ENCODE measurements around the gene PRSS12. TPM values are rescaled to one million over a fixed set of nuclear protein-coding genes. Genes with fewer than 3 reads are reported as not detected.
"Not testable (repeated sequence)": the region's sequence is repeated elsewhere in the genome, so short reads cannot be mapped to it uniquely, and the experiment has no call there.

Gene PRSS12
- total RNA-seq, 2 experiments from 2014 or later: not detected

DNA sequence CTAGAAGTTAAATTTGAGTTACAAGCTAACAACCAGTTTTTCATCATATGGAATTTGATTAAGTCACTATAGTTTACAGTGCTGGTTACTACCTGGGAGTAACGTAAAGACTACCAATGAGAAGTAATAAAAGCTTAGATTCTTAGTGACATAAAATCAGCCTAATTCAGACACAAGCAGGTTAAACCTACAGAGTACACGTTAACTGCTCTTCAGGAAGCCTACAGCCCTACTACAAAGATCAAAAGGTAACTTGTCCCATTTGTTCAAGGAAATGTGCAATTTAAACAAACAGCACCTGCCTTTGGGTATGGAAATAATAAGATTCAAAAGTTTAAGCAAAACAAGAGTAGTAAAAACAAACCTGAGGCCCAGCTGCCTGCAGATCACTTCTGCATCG, 21.5 kb downstream of the PRSS12 start:
- Mint-ChIP-seq H3K4me3 (no peak overlapping the region), H3K36me3 (ENCODE audit: low read depth) (no peaks in the 10 kb centered on the region), H3K4me1 (no peaks in the 10 kb centered on the region), H3K27ac (no peak overlapping the region), H3K27me3 (peaks cover 4% of the 10 kb centered on the region), H3K9me3 (no peaks in the 10 kb centered on the region)
- ChIA-PET CTCF (no interaction called here), POLR2A (interaction anchor here (0.5 kb wide), 1 partner anchor 13 kb away, joined by 5 read pairs; no protein-coding TSS in a partner anchor)
- DNase-seq: no peak

GRCh38 chr4:118329849-118330248, 23.0 kb downstream of the PRSS12 start:
- H3K27ac Mint-ChIP-seq: no peak overlapping the region
- ChIA-PET CTCF (no interaction called here), POLR2A (no interaction called here)
- no peaks in the 10 kb centered on the region for H3K9me3 Mint-ChIP-seq
- no peak overlapping the region for H3K4me3 Mint-ChIP-seq
- H3K4me1 Mint-ChIP-seq: no peaks in the 10 kb centered on the region
- DNase-seq: no peak
- H3K36me3 Mint-ChIP-seq (ENCODE audit: low read depth): no peaks in the 10 kb centered on the region
- H3K27me3 Mint-ChIP-seq: peaks cover 4% of the 10 kb centered on the region

- Mint-ChIP-seq H3K9me3 (no peaks in the 10 kb centered on the region), H3K27me3 (peaks cover 5% of the 10 kb centered on the region), H3K27ac (no peak overlapping the region), H3K4me3 (no peak overlapping the region), H3K4me1 (no peaks in the 10 kb centered on the region), H3K36me3 (ENCODE audit: low read depth) (no peaks in the 10 kb centered on the region)
- ChIA-PET POLR2A (no interaction called here), CTCF (interaction anchor here (0.9 kb wide), 1 partner anchor 19 kb away, joined by 3 read pairs; no protein-coding TSS in a partner anchor)
- DNase-seq: no peak
These were observed 25.1 kb downstream of the PRSS12 start for GRCh38 chr4:118327554-118328241.

DNA sequence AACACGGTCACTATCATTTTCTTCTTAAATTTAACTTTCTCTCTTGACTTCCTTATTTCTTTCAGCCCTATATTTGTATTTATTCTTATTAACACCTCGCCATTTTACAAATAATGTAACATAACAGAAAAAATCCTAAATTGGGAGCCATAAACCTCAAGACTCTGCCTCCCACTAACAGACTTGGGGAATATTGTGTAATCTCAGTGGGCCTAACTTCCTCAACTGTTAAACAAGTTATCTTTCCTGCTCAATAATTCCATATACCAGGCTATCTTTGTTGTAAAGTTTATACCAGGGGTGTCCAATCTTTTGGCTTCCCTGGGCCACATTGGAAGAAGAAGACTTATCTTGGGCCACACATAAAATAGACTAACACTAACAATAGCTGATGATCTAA, 26.2 kb downstream of the PRSS12 start:
- no peak for DNase-seq
- no peaks in the 10 kb centered on the region for H3K9me3 Mint-ChIP-seq
- peaks cover 5% of the 10 kb centered on the region for H3K27me3 Mint-ChIP-seq
- H3K36me3 Mint-ChIP-seq (ENCODE audit: low read depth): no peaks in the 10 kb centered on the region
- H3K4me1 Mint-ChIP-seq: no peaks in the 10 kb centered on the region
- no peak overlapping the region for H3K27ac Mint-ChIP-seq
- CTCF ChIA-PET: no interaction called here
- H3K4me3 Mint-ChIP-seq: no peak overlapping the region
- POLR2A ChIA-PET: no interaction called here

DNA sequence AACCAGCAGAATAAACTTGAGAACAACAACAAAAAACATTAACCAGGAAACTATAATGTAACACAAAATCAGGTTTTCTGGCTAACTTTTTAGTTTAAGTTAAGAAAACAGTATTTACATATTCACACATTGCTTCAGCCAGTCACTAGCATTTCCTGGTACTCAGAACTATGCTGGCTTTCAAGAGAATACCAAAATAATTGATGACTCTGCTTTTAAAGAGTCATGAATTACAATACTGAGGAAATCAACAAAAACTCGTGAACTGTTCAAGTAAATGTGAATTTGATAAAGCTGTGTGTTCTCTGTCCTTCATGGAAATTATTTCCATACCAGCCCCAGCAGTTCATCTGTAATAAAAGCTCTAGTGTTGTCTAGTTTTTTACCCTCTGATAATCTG, 27.4 kb downstream of the PRSS12 start:
- no peak for DNase-seq
- Mint-ChIP-seq H3K27ac (no peak overlapping the region), H3K27me3 (peaks cover 7% of the 10 kb centered on the region), H3K9me3 (no peaks in the 10 kb centered on the region), H3K36me3 (ENCODE audit: low read depth) (no peaks in the 10 kb centered on the region), H3K4me1 (no peaks in the 10 kb centered on the region), H3K4me3 (no peak overlapping the region)
- ChIA-PET CTCF (no interaction called here), POLR2A (no interaction called here)

DNA sequence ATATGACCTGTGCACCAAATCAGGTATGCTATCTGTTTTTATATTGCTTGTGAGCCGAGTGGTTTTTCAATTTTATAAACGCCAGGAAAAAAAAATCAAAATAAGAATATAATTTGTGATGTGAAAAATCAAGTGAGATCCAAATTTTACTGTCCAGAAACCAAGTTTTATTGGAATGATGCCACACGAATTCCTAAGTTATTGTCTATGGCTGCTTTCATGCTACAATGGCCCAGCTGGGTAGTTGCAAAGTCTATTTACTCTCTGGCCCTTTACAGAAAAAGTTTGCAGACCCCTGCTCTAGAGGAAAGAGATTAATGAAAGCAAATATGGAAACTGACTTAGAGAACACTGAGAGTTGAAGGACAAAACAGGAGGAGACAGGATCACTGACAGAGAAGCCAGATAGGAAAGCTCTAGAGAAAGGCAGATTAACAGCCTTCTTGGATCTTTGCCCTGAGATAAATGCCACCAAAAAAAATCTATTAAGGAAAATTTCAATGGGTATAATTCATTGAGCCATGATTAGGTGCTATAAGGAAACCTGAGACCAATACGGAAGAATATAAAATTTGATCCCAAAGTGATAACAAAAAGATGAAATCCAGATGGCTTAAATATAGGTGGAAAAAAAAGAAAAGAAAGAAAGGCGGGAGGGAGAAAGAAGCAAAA, 29.8 kb downstream of the PRSS12 start:
- DNase-seq: no peak
- H3K27ac Mint-ChIP-seq: no peak overlapping the region
- ChIA-PET CTCF (no interaction called here), POLR2A (no interaction called here)
- H3K4me1 Mint-ChIP-seq: no peaks in the 10 kb centered on the region
- H3K4me3 Mint-ChIP-seq: no peak overlapping the region
- peaks cover 6% of the 10 kb centered on the region for H3K27me3 Mint-ChIP-seq
- no peaks in the 10 kb centered on the region for H3K9me3 Mint-ChIP-seq
- no peaks in the 10 kb centered on the region for H3K36me3 Mint-ChIP-seq (ENCODE audit: low read depth)

GRCh38 chr4:118318931-118319330, 33.9 kb downstream of the PRSS12 start:
- H3K27ac Mint-ChIP-seq: no peak overlapping the region
- ChIA-PET CTCF (no interaction called here), POLR2A (no interaction called here)
- no peak for DNase-seq
- no peak overlapping the region for H3K4me3 Mint-ChIP-seq
- no peaks in the 10 kb centered on the region for H3K4me1 Mint-ChIP-seq
- H3K36me3 Mint-ChIP-seq (ENCODE audit: low read depth): no peaks in the 10 kb centered on the region
- peaks cover 4% of the 10 kb centered on the region for H3K27me3 Mint-ChIP-seq
- no peaks in the 10 kb centered on the region for H3K9me3 Mint-ChIP-seq

DNA sequence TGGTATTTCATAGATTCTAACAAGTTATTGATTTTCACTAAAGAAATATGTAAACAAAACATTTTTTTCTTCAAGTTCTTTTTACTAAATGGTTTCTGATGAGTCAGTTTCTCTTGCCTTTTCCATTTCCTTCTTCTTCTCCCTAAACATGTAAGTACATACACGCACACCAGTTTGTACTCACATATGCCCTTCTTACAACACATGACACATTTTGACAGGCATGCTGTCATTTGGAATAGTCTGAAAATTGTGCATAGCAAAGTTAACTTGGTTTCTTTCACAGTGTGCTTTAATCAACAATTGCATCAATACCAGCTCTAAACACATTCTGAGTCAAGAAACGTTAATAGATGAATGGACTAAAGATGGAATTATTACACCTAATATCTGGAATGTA, 35.1 kb downstream of the PRSS12 start:
- Mint-ChIP-seq H3K9me3 (no peaks in the 10 kb centered on the region), H3K4me3 (no peak overlapping the region), H3K4me1 (no peaks in the 10 kb centered on the region), H3K27me3 (peaks cover 6% of the 10 kb centered on the region), H3K27ac (no peak overlapping the region), H3K36me3 (ENCODE audit: low read depth) (no peaks in the 10 kb centered on the region)
- ChIA-PET CTCF (no interaction called here), POLR2A (no interaction called here)
- no peak for DNase-seq

DNA sequence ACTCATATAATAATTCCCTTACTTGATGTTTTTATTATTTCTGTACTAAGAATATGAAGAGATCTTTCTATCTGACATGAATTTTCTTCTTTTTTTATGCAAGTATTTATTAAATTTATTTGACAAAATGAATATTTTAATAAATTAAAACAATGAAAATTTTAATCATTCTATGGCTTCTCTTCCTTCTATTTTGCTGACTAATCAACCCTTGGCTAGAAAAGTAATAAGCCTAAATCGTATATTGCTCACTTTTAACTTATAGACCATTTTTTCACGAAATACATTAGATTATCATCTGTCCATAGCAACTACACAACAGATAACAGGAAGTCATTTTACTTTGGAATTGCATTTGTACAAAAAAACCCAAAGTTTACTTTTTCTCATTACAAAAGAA, 38.6 kb downstream of the PRSS12 start:
- peaks cover 9% of the 10 kb centered on the region for H3K27me3 Mint-ChIP-seq
- H3K4me1 Mint-ChIP-seq: no peaks in the 10 kb centered on the region
- POLR2A ChIA-PET: no interaction called here
- H3K27ac Mint-ChIP-seq: no peak overlapping the region
- no peaks in the 10 kb centered on the region for H3K9me3 Mint-ChIP-seq
- H3K36me3 Mint-ChIP-seq (ENCODE audit: low read depth): no peaks in the 10 kb centered on the region
- DNase-seq: no peak
- CTCF ChIA-PET: no interaction called here
- H3K4me3 Mint-ChIP-seq: no peak overlapping the region

GRCh38 chr4:118313098-118313497, 39.7 kb downstream of the PRSS12 start:
- no peaks in the 10 kb centered on the region for H3K36me3 Mint-ChIP-seq (ENCODE audit: low read depth)
- H3K4me1 Mint-ChIP-seq: no peaks in the 10 kb centered on the region
- ChIA-PET CTCF (no interaction called here), POLR2A (interaction anchor here (0.6 kb wide), 1 partner anchor 50 kb away, joined by 3 read pairs; no protein-coding TSS in a partner anchor)
- no peak overlapping the region for H3K27ac Mint-ChIP-seq
- no peak for DNase-seq
- peaks cover 13% of the 10 kb centered on the region for H3K27me3 Mint-ChIP-seq
- no peak overlapping the region for H3K4me3 Mint-ChIP-seq
- H3K9me3 Mint-ChIP-seq: no peaks in the 10 kb centered on the region

DNA sequence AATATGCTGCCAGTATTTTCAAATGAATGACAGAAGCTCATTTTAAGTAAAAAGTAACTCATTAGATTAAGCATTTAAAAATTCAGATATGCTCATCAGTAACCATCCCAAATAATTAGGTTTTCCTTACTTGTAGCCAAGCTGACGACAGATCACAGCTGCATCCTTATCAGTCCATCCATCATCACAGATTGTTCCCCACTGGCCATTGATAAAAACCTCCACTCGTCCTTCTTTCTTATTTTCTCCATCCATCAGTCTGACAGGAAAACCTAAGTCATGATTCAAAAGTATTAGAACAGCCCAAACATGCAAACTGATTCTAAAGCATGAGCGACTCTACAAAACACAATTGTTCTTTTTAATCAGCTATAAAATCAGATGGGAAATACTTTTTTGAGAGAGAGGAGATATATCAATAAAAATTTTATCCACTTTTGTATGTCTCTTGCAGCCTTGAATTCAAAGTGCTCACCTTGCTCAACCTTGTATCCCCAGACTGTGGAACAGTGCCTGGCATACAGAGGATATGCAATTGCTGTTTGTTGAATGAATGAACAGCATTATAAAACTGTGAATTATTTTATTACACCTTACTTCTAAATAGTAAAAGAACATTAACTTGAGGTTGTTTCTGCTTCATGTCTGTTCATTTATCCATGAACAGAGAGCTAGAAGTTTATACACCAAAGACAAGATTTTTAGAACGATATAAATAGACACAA, 44.3 kb downstream of the PRSS12 start:
- DNase-seq: no peak
- Mint-ChIP-seq H3K4me3 (no peak overlapping the region), H3K9me3 (no peaks in the 10 kb centered on the region), H3K4me1 (no peaks in the 10 kb centered on the region), H3K27ac (no peak overlapping the region), H3K27me3 (peaks cover 28% of the 10 kb centered on the region), H3K36me3 (ENCODE audit: low read depth) (no peaks in the 10 kb centered on the region)
- CTCF ChIA-PET: interaction anchor here (0.8 kb wide), 1 partner anchor 20 kb away, joined by 3 read pairs; no protein-coding TSS in a partner anchor
- POLR2A ChIA-PET: no interaction called here

GRCh38 chr4:118307643-118308042, 45.2 kb downstream of the PRSS12 start:
- Mint-ChIP-seq H3K36me3 (ENCODE audit: low read depth) (no peaks in the 10 kb centered on the region), H3K4me1 (no peaks in the 10 kb centered on the region), H3K27me3 (peaks cover 26% of the 10 kb centered on the region), H3K4me3 (no peak overlapping the region), H3K9me3 (no peaks in the 10 kb centered on the region), H3K27ac (no peak overlapping the region)
- POLR2A ChIA-PET: no interaction called here
- DNase-seq: no peak
- CTCF ChIA-PET: no interaction called here

DNA sequence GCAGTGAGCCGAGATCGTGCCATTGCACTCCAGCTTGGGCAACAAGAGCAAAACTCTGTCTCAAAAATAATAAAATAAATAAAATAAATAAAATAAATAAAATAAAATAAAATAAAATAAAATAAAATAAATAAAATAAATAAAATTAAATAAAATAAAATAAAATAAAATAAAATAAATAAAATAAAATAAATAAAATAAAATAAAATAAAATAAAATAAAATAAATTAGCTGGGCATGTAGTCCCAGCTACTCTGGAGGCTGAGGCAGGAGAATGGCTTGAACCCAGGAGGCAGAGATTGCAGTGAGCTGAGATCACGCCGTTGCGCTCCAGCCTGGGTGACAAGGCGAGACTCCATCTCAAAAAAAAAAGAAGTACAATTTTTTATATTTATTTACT, 53.2 kb downstream of the PRSS12 start:
- H3K36me3 Mint-ChIP-seq (ENCODE audit: low read depth); H3K9me3 Mint-ChIP-seq; POLR2A ChIA-PET; DNase-seq; H3K4me1 Mint-ChIP-seq; H3K27me3 Mint-ChIP-seq; H3K4me3 Mint-ChIP-seq; CTCF ChIA-PET; H3K27ac Mint-ChIP-seq: not testable (repeated sequence)
